Duodenal mucosa (tissue), 2 donors: ENCODE measurements around the gene ZNF586.
A peak's percentile ranks its signal among the peaks of the same experiment; 100 is the strongest.
"Not testable (repeated sequence)": the region's sequence is repeated elsewhere in the genome, so short reads cannot be mapped to it uniquely, and the experiment has no call there.

Experiments
- H3K27ac ChIP-seq: one replicate; pipeline ENCODE4 v1.7.0; 2013; ENCODE audit warnings: low read depth, low read length
- H3K27me3 ChIP-seq, 2 donors: one replicate each; pipeline ENCODE4 v1.7.0; 2013; ENCODE audit warnings: low read length in 2 of 2, control low read depth in 1 of 2; ENCODE audit not compliant: insufficient read depth in 2 of 2, control insufficient read depth in 1 of 2
- H3K36me3 ChIP-seq, 2 donors: one replicate each; pipeline ENCODE4 v1.7.0; 2013; ENCODE audit warnings: low read length in 2 of 2, control low read depth in 1 of 2; ENCODE audit not compliant: insufficient read depth in 2 of 2, control insufficient read depth in 1 of 2
- H3K4me1 ChIP-seq, 2 donors: one replicate each; pipeline ENCODE4 v1.7.0; 2013; ENCODE audit warnings: low read length in 2 of 2, control low read depth in 1 of 2; ENCODE audit not compliant: insufficient read depth in 2 of 2, control insufficient read depth in 1 of 2
- H3K4me3 ChIP-seq, 2 donors: one replicate each; pipeline ENCODE4 v1.7.0; 2013; ENCODE audit warnings: low read length in 2 of 2, low read depth in 1 of 2
- H3K9ac ChIP-seq, 2 donors: one replicate each; pipeline ENCODE4 v1.7.0; 2013; ENCODE audit warnings: low read length in 2 of 2, low read depth in 1 of 2
- H3K9me3 ChIP-seq, 2 donors: one replicate each; pipeline ENCODE4 v1.7.0; 2013; ENCODE audit warnings: low read length in 2 of 2, control low read depth in 1 of 2; ENCODE audit not compliant: control insufficient read depth in 1 of 2

The ZNF586 gene

DNA sequence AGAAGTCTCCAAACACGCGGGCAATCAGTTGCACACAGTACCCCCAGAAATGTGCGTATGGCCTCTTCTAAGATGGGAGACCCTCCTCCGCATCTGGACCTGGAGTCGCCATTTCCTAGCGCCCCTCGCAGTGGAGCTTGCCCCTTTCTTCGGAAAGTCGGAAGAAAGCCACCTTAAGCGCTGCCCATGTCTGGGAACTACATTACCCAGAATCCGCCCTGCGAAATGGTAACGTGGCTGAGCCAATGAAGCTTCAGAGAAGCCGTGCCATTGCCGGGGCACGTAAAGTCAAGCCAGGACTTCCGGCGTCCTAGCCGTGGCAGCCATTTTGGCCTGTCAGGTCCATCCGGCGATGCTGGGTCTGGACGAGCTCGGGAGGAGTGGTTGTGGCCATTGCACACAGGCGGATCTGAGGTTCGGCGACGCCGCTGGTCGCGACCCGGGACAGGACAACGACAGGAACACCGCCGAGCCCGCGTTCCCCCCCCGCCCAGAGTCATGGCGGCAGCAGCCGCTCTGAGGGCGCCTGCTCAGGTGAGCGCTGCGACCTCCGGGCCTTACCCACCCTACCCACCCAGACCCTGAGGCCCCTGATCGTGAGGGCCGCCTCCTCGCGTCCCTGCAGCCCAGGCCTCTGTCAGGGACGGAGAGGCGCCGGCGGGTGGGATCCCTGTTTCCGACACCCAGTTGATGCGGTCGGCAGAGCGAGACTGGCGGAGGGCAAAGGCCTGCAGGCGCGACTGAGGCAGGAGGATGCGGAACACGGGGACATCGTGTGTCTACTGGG lies at the start of gene ZNF586:
Gene ZNF586 (plus strand): TSS at position 332 of the 787 bp plus-strand sequence. CDS start 167 bp downstream, at position 499.
- Histone ChIP-seq H3K27ac (peak within 1 kb of the TSS; percentile 72), H3K4me3 (peak within 1 kb of the TSS; percentile 72 to 80), H3K36me3 (peaks cover 8 to 19% of the 10 kb centered on the region in 2 donors), H3K27me3 (no peaks in the 10 kb centered on the region), H3K9ac (peak within 1 kb of the TSS; percentile 48 to 63), H3K4me1 (peaks cover 6% of the 10 kb centered on the region in 2 donors), H3K9me3 (peaks cover 8 to 20% of the 10 kb centered on the region in 2 donors)

DNA sequence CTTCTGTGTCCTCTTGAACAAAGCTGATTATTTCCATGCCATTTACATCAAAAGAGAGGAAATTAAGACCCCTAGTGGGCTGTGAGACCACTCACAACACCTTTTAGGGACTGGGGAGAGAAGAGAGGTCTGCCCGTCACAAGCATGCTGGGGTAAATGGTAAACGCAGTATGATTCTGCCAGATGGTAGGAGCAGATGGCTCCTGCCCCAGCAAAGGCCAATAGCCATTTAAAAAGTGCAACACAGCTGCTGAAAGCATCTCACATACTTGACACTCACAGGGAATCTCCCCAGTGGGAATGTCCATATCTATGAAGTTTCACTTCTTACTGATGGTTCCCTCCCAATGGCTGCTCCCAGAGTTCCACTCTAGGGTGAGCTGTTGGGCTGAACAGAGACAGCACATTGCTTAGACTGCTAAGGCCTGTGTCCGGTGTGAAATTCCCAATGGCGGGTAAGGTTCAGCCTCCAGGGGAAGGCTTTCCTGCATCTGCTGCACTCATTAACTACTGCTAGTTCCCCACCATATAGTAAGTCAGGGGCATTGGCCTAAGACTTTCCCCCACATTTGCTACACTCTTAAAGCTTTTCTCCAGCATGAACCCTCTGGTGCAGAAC lies 49.5 kb upstream of the ZNF586 start:
- Histone ChIP-seq H3K27ac (no peak overlapping the region), H3K9ac (no peak overlapping the region), H3K9me3 (peaks cover 66 to 69% of the 10 kb centered on the region in 2 donors), H3K4me1 (no peaks in the 10 kb centered on the region), H3K36me3 (peaks cover 31 to 35% of the 10 kb centered on the region in 2 donors), H3K4me3 (peak overlapping the region in 1 of 2 donors; percentile 38), H3K27me3 (no peaks in the 10 kb centered on the region)

DNA sequence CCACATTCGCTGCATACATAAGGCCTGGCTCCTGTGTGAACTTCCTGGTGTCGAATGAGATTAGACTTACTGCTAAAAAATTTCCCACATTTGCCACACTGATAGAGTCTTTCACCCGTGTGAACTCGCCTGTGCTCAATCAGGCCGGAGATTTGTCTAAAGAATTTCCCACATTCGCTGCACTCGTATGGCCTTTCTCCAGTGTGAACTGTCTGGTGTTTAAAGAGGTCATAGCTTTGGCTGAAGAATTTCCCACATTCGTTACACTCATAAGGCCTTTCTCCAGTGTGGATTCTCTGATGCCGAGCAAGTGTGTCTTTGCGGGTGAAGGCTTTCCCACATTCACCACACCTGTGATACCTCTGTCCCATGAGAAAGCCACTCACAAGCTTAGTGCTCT lies 48.6 kb upstream of the ZNF586 start:
- H3K27ac ChIP-seq: no peak overlapping the region
- no peak overlapping the region for H3K9ac ChIP-seq
- H3K4me1 ChIP-seq: no peaks in the 10 kb centered on the region
- no peaks in the 10 kb centered on the region for H3K27me3 ChIP-seq
- H3K4me3 ChIP-seq: peak overlapping the region; percentile 11 to 38
- peaks cover 64 to 66% of the 10 kb centered on the region in 2 donors for H3K9me3 ChIP-seq
- H3K36me3 ChIP-seq: peaks cover 31 to 35% of the 10 kb centered on the region in 2 donors

DNA sequence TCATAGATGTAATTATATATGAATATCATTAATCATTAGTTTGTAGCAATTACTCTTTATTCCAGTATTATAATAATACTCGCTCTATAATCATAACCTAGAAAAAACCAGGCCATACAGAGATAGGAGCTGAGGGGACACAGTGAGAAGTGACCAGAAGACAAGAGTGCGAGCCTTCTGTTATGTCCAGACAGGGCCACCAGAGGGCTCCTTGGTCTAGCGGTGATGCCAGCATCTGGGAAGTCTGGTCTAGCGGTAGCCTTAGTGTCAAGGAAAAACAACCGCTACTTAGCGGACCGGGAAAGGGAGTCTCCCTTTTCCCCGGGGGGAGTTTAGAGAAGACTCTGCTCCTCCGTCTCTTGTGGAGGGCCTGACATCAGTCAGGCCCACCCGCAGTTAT lies 31.2 kb upstream of the ZNF586 start:
- H3K9me3 ChIP-seq, H3K27me3 ChIP-seq, H3K4me3 ChIP-seq, H3K27ac ChIP-seq, H3K36me3 ChIP-seq, H3K9ac ChIP-seq, H3K4me1 ChIP-seq: not testable (repeated sequence)

DNA sequence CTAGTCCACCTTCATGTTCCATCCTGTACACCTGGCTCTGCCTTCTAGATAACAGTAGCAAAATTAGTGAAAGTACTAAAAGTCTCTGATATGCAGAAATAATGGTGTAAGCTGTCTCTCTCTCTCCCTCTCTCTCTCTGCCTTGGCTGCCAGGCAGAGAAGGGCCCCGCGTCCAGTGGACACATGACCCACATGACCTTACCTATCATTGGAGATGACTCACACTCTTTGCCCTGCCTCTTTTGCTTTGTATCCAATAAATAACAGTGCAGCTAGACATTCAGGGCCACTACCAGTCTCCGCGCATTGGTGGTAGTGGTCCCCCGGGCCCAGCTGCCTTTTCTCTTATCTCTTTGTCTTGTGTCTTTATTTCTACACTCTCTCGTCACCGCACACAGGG lies 30.7 kb upstream of the ZNF586 start:
- H3K9me3 ChIP-seq: not testable (repeated sequence)

DNA sequence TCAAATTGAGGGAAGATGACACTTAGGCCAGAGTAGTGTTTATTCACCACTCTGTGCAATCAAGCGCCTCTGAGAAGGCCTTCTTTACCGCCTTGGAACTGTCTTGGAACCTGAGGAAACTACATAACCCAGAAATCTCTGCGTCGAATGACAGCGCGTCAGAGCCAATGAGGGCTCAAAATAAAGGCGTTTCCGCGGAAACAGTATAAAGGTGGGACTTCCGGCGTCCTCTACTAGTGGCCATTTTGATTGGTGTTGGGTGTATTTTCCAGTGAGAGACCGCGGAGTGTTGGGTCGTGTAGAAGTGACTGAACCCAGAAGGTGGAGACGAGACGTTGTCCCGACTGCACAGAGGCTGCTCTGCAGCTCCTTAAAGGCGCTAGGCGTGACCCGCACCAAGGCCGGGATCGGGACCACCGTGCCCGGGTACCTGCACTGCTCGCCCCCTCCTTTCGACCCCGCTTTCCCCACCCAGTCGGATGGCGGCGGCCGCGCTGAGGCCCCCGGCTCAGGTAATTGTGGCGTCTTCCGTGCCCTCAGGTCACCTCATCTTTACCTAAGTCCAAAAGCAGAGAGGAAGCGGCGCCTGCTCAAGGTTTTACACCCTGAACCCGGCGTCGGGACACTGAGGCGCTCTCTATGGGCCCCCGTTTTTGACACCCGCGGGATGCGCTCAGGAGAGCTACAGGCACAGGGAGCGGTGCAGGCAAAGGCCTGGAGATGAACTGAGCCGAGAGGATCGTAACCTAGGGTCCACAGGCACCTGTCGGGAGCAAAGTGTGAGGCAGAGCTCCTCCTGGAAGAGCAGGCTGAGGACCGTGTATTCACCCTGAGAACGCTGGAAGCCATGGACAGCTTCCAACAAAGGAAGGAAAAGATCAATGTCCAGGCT lies 22.6 kb upstream of the ZNF586 start, which contains the start of gene ZNF776:
Gene ZNF776 (plus strand): TSS at position 236 of the 892 bp plus-strand sequence. CDS start 244 bp downstream, at position 480.
- H3K27ac ChIP-seq: peak within 1 kb of the TSS; percentile 70
- H3K4me3 ChIP-seq: peak within 1 kb of the TSS; percentile 96 to 99
- H3K27me3 ChIP-seq: no peaks in the 10 kb centered on the region
- peak within 1 kb of the TSS; percentile 93 to 98 for H3K9ac ChIP-seq
- peaks cover 32 to 38% of the 10 kb centered on the region in 2 donors for H3K36me3 ChIP-seq
- H3K4me1 ChIP-seq: peaks cover 10 to 18% of the 10 kb centered on the region in 2 donors
- H3K9me3 ChIP-seq: peaks cover 29 to 36% of the 10 kb centered on the region in 2 donors

More for the DNA sequence above, 30.7 kb upstream of the ZNF586 start:
- H3K9ac ChIP-seq, H3K27me3 ChIP-seq, H3K27ac ChIP-seq, H3K4me1 ChIP-seq, H3K4me3 ChIP-seq, H3K36me3 ChIP-seq: not testable (repeated sequence)

DNA sequence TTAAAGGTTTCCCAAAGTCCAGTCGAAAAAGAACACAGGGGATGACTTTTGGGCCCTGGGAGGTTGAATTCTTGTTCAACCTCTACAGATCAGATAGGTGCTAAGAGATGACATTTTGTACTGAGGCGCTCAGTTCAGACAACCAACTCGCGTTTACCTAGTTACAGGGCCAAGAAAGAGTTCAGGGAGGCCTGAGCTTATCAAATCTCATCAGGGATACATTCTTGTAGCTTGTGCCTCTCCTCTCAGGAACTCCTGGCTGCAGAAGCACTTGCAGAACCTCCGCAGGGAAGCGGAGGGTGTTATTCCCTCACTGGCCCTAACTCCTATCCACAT lies 22.0 kb upstream of the ZNF586 start:
- no peaks in the 10 kb centered on the region for H3K27me3 ChIP-seq
- peaks cover 33 to 41% of the 10 kb centered on the region in 2 donors for H3K9me3 ChIP-seq
- H3K4me1 ChIP-seq: peaks cover 10 to 18% of the 10 kb centered on the region in 2 donors
- H3K36me3 ChIP-seq: peaks cover 37 to 44% of the 10 kb centered on the region in 2 donors
- H3K27ac ChIP-seq: no peak overlapping the region
- peak overlapping the region; percentile 96 to 99 for H3K4me3 ChIP-seq
- peak overlapping the region; percentile 93 to 98 for H3K9ac ChIP-seq

DNA sequence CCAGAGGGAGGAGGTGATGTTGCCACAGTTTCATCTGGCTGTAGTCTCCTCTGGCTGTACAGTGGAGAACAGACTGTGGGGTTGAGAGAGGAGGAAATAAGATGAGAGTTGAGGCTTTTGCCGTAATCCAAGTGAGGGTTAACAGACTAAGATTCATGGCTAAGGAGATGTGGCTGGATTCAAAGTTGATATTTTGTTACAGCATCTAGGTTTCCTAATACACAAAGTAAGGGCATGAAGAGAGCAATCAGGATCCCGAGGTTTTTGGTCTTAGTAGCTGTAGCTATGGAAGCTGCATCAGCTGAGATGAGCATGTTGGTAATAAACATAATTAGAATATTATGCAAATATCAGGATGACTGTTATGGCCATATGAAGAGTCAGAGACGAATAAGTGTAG lies 21.4 kb upstream of the ZNF586 start:
- no peaks in the 10 kb centered on the region for H3K27me3 ChIP-seq
- H3K4me3 ChIP-seq: peak overlapping the region; percentile 96 to 99
- H3K9me3 ChIP-seq: peaks cover 39 to 47% of the 10 kb centered on the region in 2 donors
- peaks cover 10 to 18% of the 10 kb centered on the region in 2 donors for H3K4me1 ChIP-seq
- no peak overlapping the region for H3K9ac ChIP-seq
- peaks cover 43 to 50% of the 10 kb centered on the region in 2 donors for H3K36me3 ChIP-seq
- H3K27ac ChIP-seq: no peak overlapping the region

DNA sequence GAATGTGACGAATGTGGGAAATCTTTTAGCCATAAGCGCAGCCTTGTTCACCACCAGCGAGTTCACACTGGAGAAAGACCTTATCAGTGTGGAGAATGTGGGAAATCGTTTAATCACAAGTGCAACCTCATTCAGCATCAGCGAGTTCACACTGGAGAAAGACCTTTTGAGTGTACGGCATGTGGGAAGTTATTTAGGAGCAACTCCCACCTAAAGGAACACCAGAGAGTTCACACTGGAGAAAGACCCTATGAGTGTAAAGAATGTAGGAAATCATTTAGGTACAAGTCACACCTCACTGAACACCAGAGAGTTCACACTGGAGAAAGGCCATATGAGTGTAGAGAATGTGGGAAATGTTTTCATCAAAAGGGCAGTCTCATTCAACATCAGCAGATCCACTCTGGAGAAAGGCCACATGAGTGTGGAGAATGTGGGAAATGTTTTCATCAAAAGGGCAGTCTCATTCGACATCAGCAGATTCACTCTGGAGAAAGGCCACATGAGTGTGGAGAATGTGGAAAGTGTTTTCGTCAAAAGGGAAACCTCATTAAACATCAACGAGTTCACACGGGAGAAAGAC lies 15.3 kb upstream of the ZNF586 start:
- Histone ChIP-seq H3K36me3 (peaks cover 78 to 98% of the 10 kb centered on the region in 2 donors), H3K27ac (no peak overlapping the region), H3K9me3 (peaks cover 63 to 77% of the 10 kb centered on the region in 2 donors), H3K9ac (no peak overlapping the region), H3K4me3 (peak overlapping the region; percentile 11 to 23), H3K27me3 (no peaks in the 10 kb centered on the region), H3K4me1 (peaks cover 0 to 2% of the 10 kb centered on the region in 2 donors)
